PC-9 (cell line): ENCODE results near the gene ACTR3C.
"Not testable (repeated sequence)": the region's sequence is repeated elsewhere in the genome, so short reads cannot be mapped to it uniquely, and the experiment has no call there.

Source experiments
- CTCF ChIP-seq: fragments of 200-600 bp; sonication (generic); conservative IDR thresholded peaks from 2 replicates; pipeline ENCODE4 v1.6.1; 2017; ENCODE audit warnings: mixed run types, antibody characterized with exemption, mild to moderate bottlenecking, moderate library complexity
- EZH2 ChIP-seq: fragments of 200-600 bp; sonication (generic); IDR thresholded peaks from 2 replicates; pipeline ENCODE4 v1.8.0; 2017; ENCODE audit warnings: antibody characterized with exemption, low read depth

GRCh38 chr7:150305903-150306284 is 17.5 kb downstream of the ACTR3C start:
- TF ChIP-seq CTCF, EZH2: not testable (repeated sequence)
